WI38 (cell line): Measurements from ENCODE around the gene SHC3.

ENCODE experiments used
- H3K4me3 ChIP-seq: 2 replicates; pipeline ENCODE4 v1.5.1; 2011; ENCODE audit warnings: low read depth, mild to moderate bottlenecking, control low read depth, low read length
- CTCF ChIP-seq: IDR thresholded peaks from 2 replicates; pipeline ENCODE4 v1.5.1; 2012; ENCODE audit warnings: low read depth, mild to moderate bottlenecking, control low read depth, low read length

Gene SHC3

GRCh38 chr9:89154651-89155336, 23.8 kb downstream of the SHC3 start:
- H3K4me3 ChIP-seq = 0 out of 2 replicates have a peak overlapping the region, but pooled peaks have one; percentile 5
- no peak for TF ChIP-seq CTCF

- H3K4me3 ChIP-seq = 0 out of 2 replicates have a peak overlapping the region, but pooled peaks have one; percentile 5
- no peak for TF ChIP-seq CTCF
Measured at GRCh38 chr9:89154218-89154617, 24.4 kb downstream of the SHC3 start.

GRCh38 chr9:89153232-89154017, 25.2 kb downstream of the SHC3 start:
- H3K4me3 ChIP-seq = no peak overlapping the region

GRCh38 chr9:89149726-89150125, 28.9 kb downstream of the SHC3 start:
- no peak overlapping the region for H3K4me3 ChIP-seq
- TF ChIP-seq CTCF = no peak

More at GRCh38 chr9:89153232-89154017, 25.2 kb downstream of the SHC3 start:
- TF ChIP-seq CTCF = no peak

- no peak for TF ChIP-seq CTCF
- H3K4me3 ChIP-seq = no peak overlapping the region
Measured at GRCh38 chr9:89145097-89145496, 33.5 kb downstream of the SHC3 start.

GRCh38 chr9:89144238-89144637, 34.4 kb downstream of the SHC3 start:
- H3K4me3 ChIP-seq = no peak overlapping the region
- TF ChIP-seq CTCF = no peak

- TF ChIP-seq CTCF = no peak
- H3K4me3 ChIP-seq = no peak overlapping the region
Measured at GRCh38 chr9:89143266-89143665, 35.4 kb downstream of the SHC3 start.
